HCT116 (cell line): Measurements from ENCODE around the gene SPRN.

Experiments used
- EGR1 ChIP-seq: IDR thresholded peaks from 2 replicates; pipeline ENCODE4 v1.6.1; 2012; ENCODE audit warnings: low read depth
- EZH2 ChIP-seq: fragments of 200-600 bp; sonication (generic); IDR thresholded peaks from 2 replicates; pipeline ENCODE4 v1.6.1; 2017; ENCODE audit warnings: antibody characterized with exemption, mixed run types
- POLR2A ChIP-seq: IDR thresholded peaks from 2 replicates; pipeline ENCODE4 v1.7.0; 2011; ENCODE audit warnings: borderline replicate concordance; ENCODE audit not compliant: insufficient read depth, insufficient read length; ENCODE audit errors: extremely low read depth
- POLR2AphosphoS5 ChIP-seq: IDR thresholded peaks from 2 replicates; pipeline ENCODE4 v1.6.1; 2011; ENCODE audit warnings: mild to moderate bottlenecking, low read depth, low read length, moderate library complexity
- YY1 ChIP-seq: IDR thresholded peaks from 2 replicates; pipeline ENCODE4 v1.6.1; 2011; ENCODE audit warnings: low read length, low read depth, moderate library complexity, mild to moderate bottlenecking; ENCODE audit not compliant: insufficient replicate concordance; ENCODE audit errors: extremely low read depth
- TF ChIP-seq, protein P1 (sequence below): IDR thresholded peaks from 2 replicates; pipeline ENCODE4 v1.6.1; 2012; ENCODE audit warnings: low read depth
- TF ChIP-seq, protein P2 (sequence below): IDR thresholded peaks from 2 replicates; pipeline ENCODE4 v1.6.1; 2011; ENCODE audit warnings: mild to moderate bottlenecking, low read length, moderate library complexity; ENCODE audit not compliant: insufficient replicate concordance; ENCODE audit errors: extremely low read depth
- TF ChIP-seq, protein P3 (sequence below): IDR thresholded peaks from 2 replicates; pipeline ENCODE4 v1.6.1; 2012
- TF ChIP-seq, protein P4 (sequence below), 3 experiments: fragments of 200-600 bp in 1 of 3; sonication (generic) in 1 of 3; IDR thresholded peaks in 2 of 3; conservative IDR thresholded peaks in 1 of 3; 2 replicates each; pipeline ENCODE4 v1.5.1; 2012 to 2017; ENCODE audit warnings: low read depth in 2 of 3, low read length in 2 of 3, antibody characterized with exemption in 1 of 3, borderline replicate concordance in 1 of 3, control low read depth in 1 of 3, mild to moderate bottlenecking in 1 of 3, mixed read lengths in 1 of 3, mixed run types in 1 of 3, moderate library complexity in 1 of 3; ENCODE audit not compliant: insufficient read depth in 1 of 3

DNA sequence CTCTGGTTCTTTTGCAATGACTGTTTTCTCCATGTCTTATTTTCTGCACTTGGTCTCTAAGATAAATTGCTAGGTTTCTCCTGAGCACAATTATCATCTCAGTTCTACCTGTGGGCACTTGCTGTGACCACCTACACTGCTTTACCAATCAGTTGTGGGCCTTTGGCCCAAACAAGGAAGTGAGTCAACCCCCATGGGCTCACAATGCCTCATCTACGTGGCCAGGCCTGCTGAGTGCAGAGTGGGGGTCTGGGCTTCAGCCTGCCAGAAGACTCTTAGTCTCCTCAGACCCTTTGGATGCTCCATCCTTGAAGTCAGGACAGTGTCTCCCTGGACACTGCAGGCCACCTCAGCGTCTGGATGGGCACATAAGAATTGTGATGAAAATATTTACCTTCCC is 49.6 kb upstream of the SPRN start:
- TF ChIP-seq EGR1 (no peak), POLR2A (no peak), YY1 (no peak), POLR2AphosphoS5 (no peak), EZH2 (no peak)
- TF ChIP-seq, protein P1, sequence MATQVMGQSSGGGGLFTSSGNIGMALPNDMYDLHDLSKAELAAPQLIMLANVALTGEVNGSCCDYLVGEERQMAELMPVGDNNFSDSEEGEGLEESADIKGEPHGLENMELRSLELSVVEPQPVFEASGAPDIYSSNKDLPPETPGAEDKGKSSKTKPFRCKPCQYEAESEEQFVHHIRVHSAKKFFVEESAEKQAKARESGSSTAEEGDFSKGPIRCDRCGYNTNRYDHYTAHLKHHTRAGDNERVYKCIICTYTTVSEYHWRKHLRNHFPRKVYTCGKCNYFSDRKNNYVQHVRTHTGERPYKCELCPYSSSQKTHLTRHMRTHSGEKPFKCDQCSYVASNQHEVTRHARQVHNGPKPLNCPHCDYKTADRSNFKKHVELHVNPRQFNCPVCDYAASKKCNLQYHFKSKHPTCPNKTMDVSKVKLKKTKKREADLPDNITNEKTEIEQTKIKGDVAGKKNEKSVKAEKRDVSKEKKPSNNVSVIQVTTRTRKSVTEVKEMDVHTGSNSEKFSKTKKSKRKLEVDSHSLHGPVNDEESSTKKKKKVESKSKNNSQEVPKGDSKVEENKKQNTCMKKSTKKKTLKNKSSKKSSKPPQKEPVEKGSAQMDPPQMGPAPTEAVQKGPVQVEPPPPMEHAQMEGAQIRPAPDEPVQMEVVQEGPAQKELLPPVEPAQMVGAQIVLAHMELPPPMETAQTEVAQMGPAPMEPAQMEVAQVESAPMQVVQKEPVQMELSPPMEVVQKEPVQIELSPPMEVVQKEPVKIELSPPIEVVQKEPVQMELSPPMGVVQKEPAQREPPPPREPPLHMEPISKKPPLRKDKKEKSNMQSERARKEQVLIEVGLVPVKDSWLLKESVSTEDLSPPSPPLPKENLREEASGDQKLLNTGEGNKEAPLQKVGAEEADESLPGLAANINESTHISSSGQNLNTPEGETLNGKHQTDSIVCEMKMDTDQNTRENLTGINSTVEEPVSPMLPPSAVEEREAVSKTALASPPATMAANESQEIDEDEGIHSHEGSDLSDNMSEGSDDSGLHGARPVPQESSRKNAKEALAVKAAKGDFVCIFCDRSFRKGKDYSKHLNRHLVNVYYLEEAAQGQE: no peak
- TF ChIP-seq, protein P2, sequence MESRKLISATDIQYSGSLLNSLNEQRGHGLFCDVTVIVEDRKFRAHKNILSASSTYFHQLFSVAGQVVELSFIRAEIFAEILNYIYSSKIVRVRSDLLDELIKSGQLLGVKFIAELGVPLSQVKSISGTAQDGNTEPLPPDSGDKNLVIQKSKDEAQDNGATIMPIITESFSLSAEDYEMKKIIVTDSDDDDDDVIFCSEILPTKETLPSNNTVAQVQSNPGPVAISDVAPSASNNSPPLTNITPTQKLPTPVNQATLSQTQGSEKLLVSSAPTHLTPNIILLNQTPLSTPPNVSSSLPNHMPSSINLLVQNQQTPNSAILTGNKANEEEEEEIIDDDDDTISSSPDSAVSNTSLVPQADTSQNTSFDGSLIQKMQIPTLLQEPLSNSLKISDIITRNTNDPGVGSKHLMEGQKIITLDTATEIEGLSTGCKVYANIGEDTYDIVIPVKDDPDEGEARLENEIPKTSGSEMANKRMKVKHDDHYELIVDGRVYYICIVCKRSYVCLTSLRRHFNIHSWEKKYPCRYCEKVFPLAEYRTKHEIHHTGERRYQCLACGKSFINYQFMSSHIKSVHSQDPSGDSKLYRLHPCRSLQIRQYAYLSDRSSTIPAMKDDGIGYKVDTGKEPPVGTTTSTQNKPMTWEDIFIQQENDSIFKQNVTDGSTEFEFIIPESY: no peak
- TF ChIP-seq, protein P3, sequence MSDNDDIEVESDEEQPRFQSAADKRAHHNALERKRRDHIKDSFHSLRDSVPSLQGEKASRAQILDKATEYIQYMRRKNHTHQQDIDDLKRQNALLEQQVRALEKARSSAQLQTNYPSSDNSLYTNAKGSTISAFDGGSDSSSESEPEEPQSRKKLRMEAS: no peak
- TF ChIP-seq, protein P4, sequence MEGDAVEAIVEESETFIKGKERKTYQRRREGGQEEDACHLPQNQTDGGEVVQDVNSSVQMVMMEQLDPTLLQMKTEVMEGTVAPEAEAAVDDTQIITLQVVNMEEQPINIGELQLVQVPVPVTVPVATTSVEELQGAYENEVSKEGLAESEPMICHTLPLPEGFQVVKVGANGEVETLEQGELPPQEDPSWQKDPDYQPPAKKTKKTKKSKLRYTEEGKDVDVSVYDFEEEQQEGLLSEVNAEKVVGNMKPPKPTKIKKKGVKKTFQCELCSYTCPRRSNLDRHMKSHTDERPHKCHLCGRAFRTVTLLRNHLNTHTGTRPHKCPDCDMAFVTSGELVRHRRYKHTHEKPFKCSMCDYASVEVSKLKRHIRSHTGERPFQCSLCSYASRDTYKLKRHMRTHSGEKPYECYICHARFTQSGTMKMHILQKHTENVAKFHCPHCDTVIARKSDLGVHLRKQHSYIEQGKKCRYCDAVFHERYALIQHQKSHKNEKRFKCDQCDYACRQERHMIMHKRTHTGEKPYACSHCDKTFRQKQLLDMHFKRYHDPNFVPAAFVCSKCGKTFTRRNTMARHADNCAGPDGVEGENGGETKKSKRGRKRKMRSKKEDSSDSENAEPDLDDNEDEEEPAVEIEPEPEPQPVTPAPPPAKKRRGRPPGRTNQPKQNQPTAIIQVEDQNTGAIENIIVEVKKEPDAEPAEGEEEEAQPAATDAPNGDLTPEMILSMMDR (IDR thresholded peaks at IDR 0.05 in 2 of 3, conservative IDR thresholded peaks at IDR 0.05 in 1 of 3; ENCODE audit: borderline replicate concordance in 1 of 3, insufficient read depth in 1 of 3, low read depth in 2 of 3, low read length in 2 of 3): no peak
